ENCODE data around the gene SENP6.

The SENP6 gene

DNA sequence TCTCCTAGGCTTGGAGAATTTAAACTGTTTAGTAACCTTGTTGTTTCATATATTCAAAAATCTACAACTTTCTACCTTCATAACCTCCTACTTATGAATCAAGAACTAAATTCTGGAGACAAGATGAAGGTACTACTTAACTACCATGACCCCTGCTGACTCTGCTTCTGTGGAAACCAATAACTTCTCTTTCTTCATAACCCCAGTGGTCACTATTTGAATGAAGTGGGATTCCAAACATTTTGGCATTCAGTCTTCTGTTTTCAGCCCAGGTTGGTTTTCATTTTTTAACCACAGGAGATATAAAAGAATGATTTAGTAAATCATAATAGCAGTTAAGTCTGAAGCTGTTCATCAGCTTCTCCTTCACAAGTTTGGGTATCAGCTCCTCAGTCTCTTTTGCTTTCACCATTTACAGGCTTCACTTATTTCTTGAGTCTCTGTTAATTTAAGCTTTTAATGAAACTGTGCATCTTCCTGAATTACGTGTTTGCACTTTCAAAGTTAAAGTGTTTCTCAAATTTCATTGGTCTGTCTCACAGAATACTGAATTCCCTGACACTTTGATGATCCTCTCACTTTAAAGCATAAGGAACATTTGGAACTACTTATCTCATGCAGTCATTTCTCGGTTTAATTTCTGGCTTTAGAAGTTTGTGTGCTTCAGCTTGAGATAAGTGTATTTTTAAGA is 9.5 kb downstream of the SENP6 start:
- Histone ChIP-seq H2AK5ac (ENCODE audit: low read length, severe bottlenecking) (no peak overlapping the region), H3K14ac (ENCODE audit: low read length in 2 of 2) (no peak overlapping the region), H3K27ac (ENCODE audit: low read length, poor library complexity, severe bottlenecking) (no peak overlapping the region), H2AFZ (ENCODE audit: low read depth, low read length) (no peak overlapping the region), H2BK5ac (ENCODE audit: low read depth, low read length, poor library complexity, severe bottlenecking) (no peak overlapping the region), H3K4ac (ENCODE audit: low read depth in 1 of 2, low read length in 2 of 2) (no peak overlapping the region), H3K9ac (ENCODE audit: low read length) (peak overlapping the region; percentile 6), H4K8ac (ENCODE audit: low read length) (no peak overlapping the region), H2BK15ac (ENCODE audit: low read depth, poor library complexity, severe bottlenecking) (no peak overlapping the region), H3K79me1 (replicated peaks; ENCODE audit: low read length, poor library complexity, severe bottlenecking) (no peaks in the 10 kb centered on the region), H2BK12ac (ENCODE audit: low read length in 2 of 2) (no peak overlapping the region), H3K9me3 (ENCODE audit: control insufficient read depth, low read length) (no peaks in the 10 kb centered on the region), H4K91ac (ENCODE audit: low read length) (no peak overlapping the region), H3K4me3 (ENCODE audit: insufficient read depth in 1 of 2, low read depth in 1 of 2, low read length in 2 of 2) (peak overlapping the region in 1 of 2 experiments; percentile 54), H3K27me3 (ENCODE audit: control insufficient read depth in 1 of 2, insufficient read depth in 1 of 2, low read length in 2 of 2) (no peaks in the 10 kb centered on the region), H3K36me3 (ENCODE audit: control insufficient read depth in 1 of 2, insufficient read depth in 2 of 2, low read depth in 1 of 2, low read length in 2 of 2) (no peaks in the 10 kb centered on the region), H3K4me1 (ENCODE audit: control insufficient read depth, insufficient read depth, low read depth, low read length) (peaks cover 8% of the 10 kb centered on the region), H3K18ac (ENCODE audit: low read depth in 1 of 2, low read length in 2 of 2) (no peak overlapping the region), H3K23ac (ENCODE audit: low read length in 2 of 2) (no peak overlapping the region), H3K4me2 (ENCODE audit: low read length, poor library complexity, severe bottlenecking) (no peak overlapping the region), H2BK120ac (ENCODE audit: low read depth, low read length) (no peak overlapping the region)
- 93% methylated on average over 2 of the region's 2 CpGs for WGBS
- DNase-seq = no peak

DNA sequence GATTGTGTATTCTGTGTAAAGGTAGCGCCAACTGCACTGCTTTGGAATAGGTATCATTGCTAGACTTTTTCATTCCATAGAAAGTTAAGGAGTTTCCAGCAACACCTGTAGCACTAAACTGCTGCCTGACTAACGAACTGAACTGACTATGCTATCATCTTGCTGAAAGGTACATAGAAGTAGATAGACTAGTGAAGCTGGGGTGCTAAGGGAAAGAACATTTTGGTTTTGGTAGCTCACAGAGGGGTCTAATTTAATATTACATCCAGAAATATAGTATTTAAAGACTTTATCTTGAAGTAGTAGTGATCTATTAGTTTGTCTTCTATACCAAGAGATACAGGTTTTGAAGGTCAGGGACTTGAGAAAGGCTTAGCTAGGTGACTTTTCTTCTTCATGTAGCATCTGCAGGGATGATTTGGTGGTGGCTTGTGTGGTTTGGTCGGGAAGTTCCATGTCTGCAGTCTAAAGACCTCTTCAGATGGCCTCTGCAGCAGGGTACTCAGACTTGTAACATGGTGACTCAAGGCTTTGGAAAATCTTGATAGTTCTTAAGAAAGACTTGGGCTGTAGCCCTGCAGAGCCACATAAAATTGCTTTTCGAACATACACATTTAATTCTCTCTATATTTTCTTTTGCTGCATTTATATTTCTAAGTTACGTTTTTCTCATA is 10.2 kb downstream of the SENP6 start:
- Histone ChIP-seq H3K4me2 (ENCODE audit: low read length, poor library complexity, severe bottlenecking) (no peak overlapping the region), H3K79me1 (replicated peaks; ENCODE audit: low read length, poor library complexity, severe bottlenecking) (no peaks in the 10 kb centered on the region), H2AFZ (ENCODE audit: low read depth, low read length) (no peak overlapping the region), H3K4me1 (ENCODE audit: control insufficient read depth, insufficient read depth, low read depth, low read length) (peaks cover 8% of the 10 kb centered on the region), H3K9me3 (ENCODE audit: control insufficient read depth, low read length) (no peaks in the 10 kb centered on the region), H3K27ac (ENCODE audit: low read length, poor library complexity, severe bottlenecking) (no peak overlapping the region), H2BK15ac (ENCODE audit: low read depth, poor library complexity, severe bottlenecking) (no peak overlapping the region), H4K91ac (ENCODE audit: low read length) (no peak overlapping the region), H2BK5ac (ENCODE audit: low read depth, low read length, poor library complexity, severe bottlenecking) (no peak overlapping the region), H3K9ac (ENCODE audit: low read length) (peak overlapping the region; percentile 51), H2BK120ac (ENCODE audit: low read depth, low read length) (no peak overlapping the region), H2AK5ac (ENCODE audit: low read length, severe bottlenecking) (no peak overlapping the region), H3K18ac (ENCODE audit: low read depth in 1 of 2, low read length in 2 of 2) (no peak overlapping the region), H3K4ac (ENCODE audit: low read depth in 1 of 2, low read length in 2 of 2) (no peak overlapping the region), H3K4me3 (ENCODE audit: insufficient read depth in 1 of 2, low read depth in 1 of 2, low read length in 2 of 2) (peak overlapping the region in 1 of 2 experiments; percentile 54), H3K23ac (ENCODE audit: low read length in 2 of 2) (no peak overlapping the region), H3K36me3 (ENCODE audit: control insufficient read depth in 1 of 2, insufficient read depth in 2 of 2, low read depth in 1 of 2, low read length in 2 of 2) (no peaks in the 10 kb centered on the region), H3K14ac (ENCODE audit: low read length in 2 of 2) (no peak overlapping the region), H4K8ac (ENCODE audit: low read length) (no peak overlapping the region), H2BK12ac (ENCODE audit: low read length in 2 of 2) (no peak overlapping the region), H3K27me3 (ENCODE audit: control insufficient read depth in 1 of 2, insufficient read depth in 1 of 2, low read length in 2 of 2) (no peaks in the 10 kb centered on the region)
- WGBS = 100% methylated on average over 5 of the region's 5 CpGs
- peak; percentile 53 for DNase-seq

DNA sequence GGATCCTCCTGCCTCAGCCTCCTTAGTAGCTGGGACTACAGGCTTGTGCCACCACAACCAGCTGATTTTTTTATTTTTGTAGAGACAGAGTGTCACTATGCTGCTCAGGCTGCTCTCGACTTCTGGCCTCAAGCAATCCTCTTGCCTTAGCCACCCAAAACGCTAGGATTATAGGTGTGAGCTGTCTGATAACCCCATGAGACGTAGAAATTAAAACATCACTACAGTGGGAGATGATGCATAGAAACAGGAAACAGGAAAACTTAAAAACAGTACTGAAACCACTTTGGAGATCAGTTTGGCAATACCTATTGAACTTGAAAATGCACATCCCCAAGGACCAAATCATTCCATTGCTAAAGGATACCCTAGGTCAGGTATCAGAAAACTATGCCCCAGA is 10.8 kb downstream of the SENP6 start:
- no peak overlapping the region for H3K23ac ChIP-seq (ENCODE audit: low read length in 2 of 2)
- H3K27ac ChIP-seq (ENCODE audit: low read length, poor library complexity, severe bottlenecking) = no peak overlapping the region
- H4K91ac ChIP-seq (ENCODE audit: low read length) = no peak overlapping the region
- H2BK120ac ChIP-seq (ENCODE audit: low read depth, low read length) = no peak overlapping the region
- no peaks in the 10 kb centered on the region for H3K9me3 ChIP-seq (ENCODE audit: control insufficient read depth, low read length)
- H3K4me1 ChIP-seq (ENCODE audit: control insufficient read depth, insufficient read depth, low read depth, low read length) = peaks cover 5% of the 10 kb centered on the region
- no peaks in the 10 kb centered on the region for H3K36me3 ChIP-seq (ENCODE audit: control insufficient read depth in 1 of 2, insufficient read depth in 2 of 2, low read depth in 1 of 2, low read length in 2 of 2)
- 100% methylated on average over 2 of the region's 3 CpGs for WGBS
- H3K4me3 ChIP-seq (ENCODE audit: insufficient read depth in 1 of 2, low read depth in 1 of 2, low read length in 2 of 2) = no peak overlapping the region
- no peak for DNase-seq
- no peak overlapping the region for H2BK15ac ChIP-seq (ENCODE audit: low read depth, poor library complexity, severe bottlenecking)
- H3K79me1 ChIP-seq (replicated peaks; ENCODE audit: low read length, poor library complexity, severe bottlenecking) = no peaks in the 10 kb centered on the region
- no peak overlapping the region for H2AFZ ChIP-seq (ENCODE audit: low read depth, low read length)
- no peak overlapping the region for H3K4me2 ChIP-seq (ENCODE audit: low read length, poor library complexity, severe bottlenecking)
- no peak overlapping the region for H2BK12ac ChIP-seq (ENCODE audit: low read length in 2 of 2)
- H3K4ac ChIP-seq (ENCODE audit: low read depth in 1 of 2, low read length in 2 of 2) = no peak overlapping the region
- H4K8ac ChIP-seq (ENCODE audit: low read length) = no peak overlapping the region
- no peak overlapping the region for H3K18ac ChIP-seq (ENCODE audit: low read depth in 1 of 2, low read length in 2 of 2)
- no peak overlapping the region for H3K14ac ChIP-seq (ENCODE audit: low read length in 2 of 2)
- H3K9ac ChIP-seq (ENCODE audit: low read length) = peak overlapping the region; percentile 51
- no peaks in the 10 kb centered on the region for H3K27me3 ChIP-seq (ENCODE audit: control insufficient read depth in 1 of 2, insufficient read depth in 1 of 2, low read length in 2 of 2)
- H2AK5ac ChIP-seq (ENCODE audit: low read length, severe bottlenecking) = no peak overlapping the region
- H2BK5ac ChIP-seq (ENCODE audit: low read depth, low read length, poor library complexity, severe bottlenecking) = no peak overlapping the region

DNA sequence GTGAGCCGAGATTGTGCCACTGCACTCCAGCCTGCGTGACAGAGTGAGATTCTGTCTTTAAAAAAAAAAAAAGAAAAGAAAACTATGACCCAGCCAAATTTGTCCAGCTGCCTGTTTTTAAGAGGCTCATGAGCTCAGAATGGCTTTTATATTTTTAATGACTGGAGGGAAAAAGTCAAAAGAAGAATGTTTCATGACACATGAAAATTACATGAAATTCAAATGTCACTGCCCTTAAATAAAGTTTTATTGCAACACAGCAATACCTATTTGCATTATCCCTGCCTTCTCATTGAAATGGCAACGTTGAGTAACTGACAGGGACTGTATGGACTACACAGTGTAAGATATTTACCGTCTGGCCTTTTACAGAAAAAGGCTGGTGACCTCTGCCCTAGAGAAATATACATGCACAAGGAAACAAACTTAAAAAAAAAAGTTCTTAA is 11.4 kb downstream of the SENP6 start:
- Histone ChIP-seq H2BK15ac (ENCODE audit: low read depth, poor library complexity, severe bottlenecking) (no peak overlapping the region), H2AK5ac (ENCODE audit: low read length, severe bottlenecking) (no peak overlapping the region), H3K18ac (ENCODE audit: low read depth in 1 of 2, low read length in 2 of 2) (no peak overlapping the region), H3K27me3 (ENCODE audit: control insufficient read depth in 1 of 2, insufficient read depth in 1 of 2, low read length in 2 of 2) (no peaks in the 10 kb centered on the region), H3K4ac (ENCODE audit: low read depth in 1 of 2, low read length in 2 of 2) (no peak overlapping the region), H3K23ac (ENCODE audit: low read length in 2 of 2) (no peak overlapping the region), H3K14ac (ENCODE audit: low read length in 2 of 2) (no peak overlapping the region), H3K4me3 (ENCODE audit: insufficient read depth in 1 of 2, low read depth in 1 of 2, low read length in 2 of 2) (no peak overlapping the region), H2BK12ac (ENCODE audit: low read length in 2 of 2) (no peak overlapping the region), H4K8ac (ENCODE audit: low read length) (no peak overlapping the region), H2BK5ac (ENCODE audit: low read depth, low read length, poor library complexity, severe bottlenecking) (no peak overlapping the region), H2BK120ac (ENCODE audit: low read depth, low read length) (no peak overlapping the region), H3K9ac (ENCODE audit: low read length) (peak overlapping the region; percentile 51), H2AFZ (ENCODE audit: low read depth, low read length) (no peak overlapping the region), H4K91ac (ENCODE audit: low read length) (no peak overlapping the region), H3K4me2 (ENCODE audit: low read length, poor library complexity, severe bottlenecking) (no peak overlapping the region), H3K27ac (ENCODE audit: low read length, poor library complexity, severe bottlenecking) (no peak overlapping the region), H3K36me3 (ENCODE audit: control insufficient read depth in 1 of 2, insufficient read depth in 2 of 2, low read depth in 1 of 2, low read length in 2 of 2) (no peaks in the 10 kb centered on the region), H3K9me3 (ENCODE audit: control insufficient read depth, low read length) (no peaks in the 10 kb centered on the region), H3K4me1 (ENCODE audit: control insufficient read depth, insufficient read depth, low read depth, low read length) (peaks cover 5% of the 10 kb centered on the region), H3K79me1 (replicated peaks; ENCODE audit: low read length, poor library complexity, severe bottlenecking) (no peaks in the 10 kb centered on the region)
- peak; percentile 27 for DNase-seq
- WGBS = 64% methylated on average over 1 of the region's 4 CpGs
